ENCODE data around the gene RANBP17.
"Not testable (repeated sequence)": the region's sequence is repeated elsewhere in the genome, so short reads cannot be mapped to it uniquely, and the experiment has no call there.

RANBP17 gene

DNA sequence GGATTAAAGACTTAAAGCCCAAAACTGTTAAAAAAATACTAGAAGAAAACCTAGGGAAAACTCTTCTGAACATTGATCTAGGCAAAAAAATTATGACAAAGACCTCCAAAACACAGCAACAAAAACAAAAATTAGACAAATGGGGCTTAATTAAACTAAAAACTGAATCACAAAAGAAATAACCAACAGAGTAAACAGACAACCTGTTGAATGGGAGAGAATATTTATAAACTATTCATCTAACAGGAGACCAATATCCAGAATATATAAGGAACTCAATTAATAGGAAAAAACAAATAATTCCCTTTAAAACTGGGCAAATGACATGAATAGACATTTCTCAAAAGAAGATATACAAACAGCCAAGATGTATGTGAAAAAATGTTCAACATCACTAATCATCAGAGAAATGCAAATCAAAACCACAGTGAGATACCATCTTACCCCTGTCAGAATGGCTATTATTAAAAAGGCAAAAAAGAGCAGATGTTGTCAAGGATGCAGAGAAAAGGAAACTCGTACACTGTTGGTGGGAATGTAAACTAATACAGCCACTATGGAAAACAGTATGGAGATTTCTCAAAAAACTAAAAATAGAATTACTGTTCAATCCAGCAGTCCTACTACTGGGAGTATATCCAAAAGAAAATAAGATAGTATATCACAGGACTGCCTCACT, 397.1 kb downstream of the RANBP17 start:
- no peak for DNase-seq

DNA sequence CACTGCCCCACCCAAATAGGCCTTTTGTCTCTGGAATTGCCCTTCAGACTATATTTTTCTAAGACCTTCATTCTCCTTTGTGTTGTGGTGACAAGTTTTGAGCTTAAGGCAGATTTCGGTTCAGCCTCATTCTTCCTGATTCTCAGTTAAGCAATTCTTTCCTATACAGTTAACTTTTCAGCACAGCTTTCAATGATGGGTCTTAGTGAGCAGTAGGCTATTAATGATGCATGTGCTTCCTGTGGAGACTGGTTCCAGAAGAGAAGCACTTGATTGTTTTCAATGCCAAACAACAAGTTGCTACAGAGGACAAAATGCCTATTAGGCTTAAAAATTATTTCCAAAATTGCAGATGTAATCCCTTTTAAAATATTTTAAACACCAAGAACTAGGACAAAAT, 399.5 kb downstream of the RANBP17 start:
- DNase-seq = peak in 1 of 3 experiments; percentile 4

DNA sequence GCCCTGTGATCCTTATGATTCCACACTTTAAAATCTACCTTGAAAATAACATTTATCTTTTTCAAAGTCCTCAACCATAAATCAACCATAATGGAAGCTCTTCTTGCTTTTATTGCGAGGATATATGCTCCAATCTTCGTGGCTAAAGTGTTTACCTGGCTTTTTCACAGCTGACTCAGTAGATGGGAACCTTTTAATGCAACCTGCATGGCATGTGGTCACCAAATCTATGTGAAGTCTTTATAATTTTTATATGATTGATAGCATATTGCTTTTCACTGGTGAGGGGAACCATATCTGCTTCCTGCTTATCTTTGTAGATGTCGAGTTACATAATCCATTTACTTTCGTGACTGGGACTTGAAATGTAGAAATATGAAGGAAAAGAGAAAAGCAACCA, 400.1 kb downstream of the RANBP17 start:
- peak in 2 of 3 experiments; percentile 4 to 62 for DNase-seq

DNA sequence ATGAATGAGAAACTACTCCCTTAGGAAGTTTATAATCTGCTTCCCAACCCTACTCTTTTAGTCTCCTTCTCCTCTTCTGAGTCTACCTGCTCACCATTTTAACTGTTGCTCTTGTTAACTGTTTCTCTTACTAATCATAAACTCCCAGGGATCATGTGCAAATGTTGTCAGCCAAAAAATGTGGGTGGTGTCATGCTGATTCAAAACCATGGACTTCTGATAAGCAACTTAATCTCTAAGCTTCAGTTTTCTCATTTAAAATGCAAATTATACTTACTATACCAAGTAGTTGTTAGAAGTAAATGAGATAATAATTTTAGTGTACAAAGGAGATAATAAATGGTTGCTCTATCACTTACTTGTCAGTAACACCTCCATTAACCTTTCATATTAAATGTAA, 401.4 kb downstream of the RANBP17 start:
- no peak for DNase-seq

DNA sequence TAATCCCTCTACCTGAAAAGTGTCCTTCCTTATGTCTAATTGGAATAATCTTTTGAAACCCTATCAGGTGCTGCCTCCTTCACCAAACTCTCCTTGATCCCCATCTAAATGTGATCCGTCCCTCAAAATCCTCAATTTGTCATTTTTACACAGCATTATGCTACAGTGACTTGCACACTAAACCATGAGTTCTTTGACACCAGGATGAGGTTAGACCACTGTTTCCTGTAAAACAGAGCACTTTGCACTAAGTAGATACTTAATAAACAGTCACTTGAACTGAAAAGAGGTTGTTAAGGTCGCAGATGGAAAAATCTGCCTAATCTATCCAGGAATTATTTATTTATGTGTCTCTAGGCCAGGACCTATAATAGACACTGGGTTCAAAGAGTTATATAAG, 403.0 kb downstream of the RANBP17 start:
- no peak for DNase-seq

DNA sequence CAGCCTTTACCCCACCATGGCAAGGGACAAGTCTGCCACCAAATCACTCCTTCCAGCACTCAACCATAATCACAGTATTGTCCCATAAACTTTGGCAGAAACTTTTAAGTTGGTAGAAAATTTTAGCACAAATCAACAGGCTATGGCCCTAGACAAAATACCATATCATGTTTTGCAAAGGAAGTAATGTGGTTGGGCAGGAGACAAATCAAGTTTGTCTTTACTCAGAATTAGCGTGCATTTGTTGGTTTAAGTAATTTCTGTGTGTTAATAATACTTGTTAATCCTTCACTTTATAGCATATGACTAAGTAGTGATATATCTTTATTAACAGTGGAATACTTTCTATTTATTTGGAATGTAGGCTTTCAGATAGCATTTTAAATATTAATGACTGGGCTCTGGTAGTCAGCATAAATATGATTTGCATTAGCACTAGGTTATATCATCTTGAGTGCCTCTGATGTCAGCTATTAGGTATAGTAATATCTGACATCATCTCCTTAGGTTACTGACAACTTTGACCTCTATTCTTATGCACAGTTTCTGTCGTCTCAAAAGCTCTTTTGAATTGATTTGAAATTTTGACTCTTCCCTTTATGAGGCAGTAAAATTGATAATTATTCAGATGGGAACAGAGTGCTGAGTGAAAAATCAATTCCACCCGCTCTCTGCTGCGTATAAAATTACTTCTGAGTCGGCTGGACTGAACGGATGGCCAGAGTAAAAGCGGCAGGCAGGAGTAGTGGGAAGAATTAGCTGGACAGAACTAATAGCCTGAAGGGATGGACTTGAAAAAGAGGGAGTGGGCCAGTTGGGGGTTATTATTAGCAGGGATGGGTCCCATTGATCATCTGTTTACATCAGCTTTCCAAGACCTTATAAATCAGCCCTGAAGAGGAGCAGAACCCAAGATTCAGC, 407.1 kb downstream of the RANBP17 start:
- no peak for DNase-seq

DNA sequence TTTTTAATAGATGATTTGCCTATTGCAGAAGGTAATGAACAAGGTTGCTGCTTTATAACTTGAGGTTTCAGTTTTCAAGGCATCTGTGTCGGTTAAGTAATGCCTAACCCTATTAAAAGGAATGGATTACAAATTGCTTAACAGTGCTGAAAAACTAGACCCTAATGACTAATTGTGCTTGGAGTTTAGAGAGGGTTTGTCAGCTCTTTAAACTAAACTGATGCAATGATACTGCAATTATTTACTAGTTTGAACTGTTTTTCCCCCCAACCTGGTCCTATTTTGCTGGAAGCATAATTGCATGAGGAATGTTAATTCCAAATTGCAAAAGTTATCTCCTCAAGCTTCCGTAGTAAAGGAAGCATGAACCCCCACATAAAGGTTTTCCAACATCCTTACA, 407.9 kb downstream of the RANBP17 start:
- no peak for DNase-seq

DNA sequence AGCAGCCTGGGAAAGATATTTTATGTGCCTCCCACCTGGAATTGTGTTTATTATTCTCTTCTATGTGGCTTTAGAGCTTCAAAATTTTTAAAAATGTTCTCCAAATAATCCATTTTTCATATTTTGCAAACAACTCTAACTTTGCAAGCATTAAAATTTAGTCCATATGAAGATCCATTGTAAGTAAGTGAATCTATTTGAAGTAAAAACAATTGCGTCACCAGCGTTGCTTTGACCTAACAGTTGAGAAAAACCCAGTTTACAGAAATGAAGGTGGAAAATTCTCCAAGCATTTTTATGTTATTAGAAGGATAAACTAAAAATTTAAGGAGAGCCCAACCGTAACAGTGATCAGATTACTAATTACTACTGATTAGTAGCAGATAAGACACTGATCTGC, 408.3 kb downstream of the RANBP17 start:
- DNase-seq = no peak

DNA sequence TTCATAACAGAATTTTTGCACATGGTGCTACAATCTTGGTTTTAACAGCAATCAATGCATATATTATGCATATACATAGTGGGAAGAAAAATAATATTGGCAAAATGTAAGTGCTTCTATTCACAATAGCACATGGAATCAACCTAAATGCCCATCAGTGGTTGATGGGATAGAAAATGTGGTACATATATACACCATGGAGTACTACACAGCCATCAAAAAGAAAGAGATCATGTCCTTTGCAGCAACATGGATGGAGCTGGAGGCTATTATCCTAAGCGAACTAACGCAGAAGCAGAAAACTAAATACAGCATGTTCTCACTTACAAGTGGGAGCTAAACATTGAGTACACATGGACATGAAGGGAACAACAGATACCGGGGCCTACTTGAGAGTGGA, 410.0 kb downstream of the RANBP17 start:
- no peak for DNase-seq

DNA sequence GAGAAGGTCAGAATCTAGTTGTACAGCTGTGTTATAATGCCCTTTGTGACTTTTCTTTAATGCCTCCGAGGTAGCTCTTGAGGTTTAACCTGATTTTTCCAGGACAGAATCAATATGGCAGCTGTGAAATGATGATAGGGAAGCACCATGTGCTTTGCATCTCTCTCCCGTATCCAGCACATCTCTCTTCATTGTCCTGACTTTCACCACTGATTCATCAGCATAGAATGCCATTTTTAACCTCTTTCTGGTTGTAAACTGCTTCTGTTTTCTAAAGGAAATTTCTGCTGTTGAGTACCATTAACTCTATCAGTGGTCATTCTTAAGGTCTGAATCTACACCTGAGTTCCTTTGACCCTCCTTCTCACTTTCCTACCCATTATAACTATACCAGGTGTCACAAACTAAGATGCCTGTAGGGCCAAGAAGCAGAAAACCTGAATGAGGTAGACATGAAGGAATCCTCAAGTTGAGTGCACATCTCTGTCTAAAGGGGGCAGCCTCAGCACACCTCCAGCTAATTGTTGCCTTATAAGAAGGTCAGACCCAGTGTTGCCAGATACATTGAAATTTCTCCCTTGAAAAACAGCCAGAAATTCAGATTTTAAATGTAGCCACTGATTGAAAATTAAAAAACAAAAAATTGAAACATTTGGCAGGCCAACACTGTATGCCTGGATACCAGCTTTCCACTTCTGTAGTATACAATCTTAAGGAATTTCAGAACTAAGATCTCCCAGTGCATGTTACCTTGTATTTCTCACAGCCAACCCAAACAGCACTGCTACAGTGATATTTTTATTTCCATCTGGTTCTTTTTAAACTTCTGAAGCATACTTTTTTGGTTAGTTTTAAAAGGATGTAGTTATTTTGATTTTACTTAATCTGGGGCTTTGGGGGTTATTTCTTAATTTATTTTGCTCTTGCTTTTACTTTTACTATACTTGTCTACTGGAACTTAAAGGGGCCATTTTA, 411.5 kb downstream of the RANBP17 start:
- no peak for DNase-seq

DNA sequence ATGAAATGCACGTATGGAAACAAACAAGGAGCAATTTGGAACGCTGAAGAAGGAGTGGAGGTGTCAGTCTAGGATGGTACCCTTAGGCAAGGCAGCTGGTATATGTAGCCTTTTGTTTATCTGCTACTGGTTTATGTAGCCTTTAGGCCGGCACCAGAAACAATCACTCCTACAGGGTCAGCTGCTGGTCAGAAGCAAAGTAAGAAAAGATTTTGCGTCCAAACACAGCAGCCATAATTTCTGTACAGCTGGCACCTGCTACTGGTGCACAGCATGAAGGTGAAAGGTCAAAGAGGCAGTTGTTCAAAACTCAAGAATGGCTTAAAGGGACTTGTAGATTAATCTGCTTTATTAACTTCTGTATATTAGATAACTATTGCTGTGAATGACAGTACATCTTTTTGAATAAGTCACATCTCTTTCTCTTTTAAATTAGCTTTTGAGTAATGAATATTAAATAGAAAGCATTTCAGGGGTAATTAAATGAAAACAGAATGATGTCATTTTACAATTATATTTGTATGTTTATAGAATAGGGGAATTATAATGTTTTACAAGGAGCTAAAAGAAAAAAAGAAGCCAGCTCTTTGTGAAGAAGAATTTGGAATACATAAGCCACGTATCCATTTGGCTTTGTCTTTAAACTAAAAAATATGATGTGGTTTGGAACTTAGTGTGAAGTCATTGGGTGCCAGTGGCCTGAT, 414.2 kb downstream of the RANBP17 start:
- peak in 2 of 3 experiments; percentile 31 to 82 for DNase-seq

DNA sequence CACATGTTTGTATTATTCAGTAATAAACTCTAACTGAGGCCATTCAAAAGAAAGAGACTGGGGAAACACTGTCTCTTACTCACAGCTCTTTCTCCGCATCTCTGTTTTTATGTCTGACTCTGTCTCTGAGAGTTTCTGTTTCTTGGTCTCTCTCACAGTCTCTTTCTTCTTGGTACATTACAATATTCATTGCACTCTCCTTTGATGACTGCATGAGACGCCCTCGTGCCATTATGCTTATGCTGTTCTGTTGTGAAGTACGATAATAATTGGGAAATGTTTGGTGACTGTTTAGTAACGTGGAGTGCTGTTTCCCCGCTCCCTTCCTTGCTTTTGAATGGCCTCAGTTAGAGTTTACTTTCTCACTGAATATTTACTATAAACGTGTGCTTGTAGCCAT, 421.9 kb downstream of the RANBP17 start:
- no peak for DNase-seq

DNA sequence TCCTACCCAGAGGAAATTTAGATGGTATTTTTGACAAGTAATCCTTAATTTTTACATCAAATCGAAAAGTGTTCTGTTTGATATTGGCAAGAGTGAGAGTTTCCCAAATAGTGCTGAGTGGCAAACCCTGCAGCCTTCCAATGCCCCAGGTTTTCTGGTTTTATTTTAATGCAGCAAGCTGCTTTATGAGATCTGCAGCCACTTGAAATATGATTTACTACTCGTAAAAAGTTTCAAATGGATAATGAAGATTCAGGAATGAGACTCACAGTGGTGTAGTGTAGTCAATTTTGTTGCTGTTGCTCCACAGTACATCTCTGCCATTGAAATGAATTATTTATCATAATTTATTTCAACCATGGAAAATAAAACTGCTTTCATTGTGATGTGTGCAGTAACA, 423.6 kb downstream of the RANBP17 start:
- DNase-seq = no peak

DNA sequence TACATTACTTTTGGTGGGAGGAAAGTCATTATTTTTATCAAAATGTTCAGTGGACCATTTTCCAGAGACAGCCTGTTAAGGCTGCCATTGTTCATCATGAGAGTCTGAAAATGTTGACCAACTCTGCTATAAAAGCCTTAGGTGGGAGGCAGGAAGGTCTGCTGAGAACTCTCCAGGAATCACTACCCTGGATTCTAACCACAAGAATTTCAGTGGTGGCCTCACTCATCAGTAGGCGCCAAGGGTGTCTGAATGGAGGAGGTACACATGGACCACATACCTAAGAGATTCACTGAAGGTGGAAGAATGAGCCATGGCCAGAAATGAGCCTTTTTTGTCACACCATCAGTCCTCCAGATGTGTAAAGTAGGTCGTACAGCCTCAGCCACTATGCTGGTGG, 426.2 kb downstream of the RANBP17 start:
- DNase-seq = no peak

DNA sequence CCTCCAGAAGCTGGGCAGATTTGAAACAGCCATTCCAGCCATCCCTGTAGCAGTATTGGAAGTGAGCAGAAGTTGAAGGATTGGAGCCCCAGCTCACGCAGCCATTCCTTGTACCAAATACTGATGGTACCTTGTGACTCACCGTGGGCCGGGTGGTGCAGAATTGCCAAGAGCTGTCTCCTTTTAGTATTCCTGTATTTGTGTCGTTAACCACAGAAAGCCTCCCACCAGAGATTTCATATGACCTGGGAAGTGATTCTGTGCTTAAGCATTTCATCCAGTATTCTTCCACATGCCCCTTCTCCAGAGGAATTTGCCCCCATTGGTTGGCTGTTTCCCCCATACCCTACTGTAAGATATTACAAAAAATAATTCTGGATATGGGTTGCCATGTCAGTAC, 429.6 kb downstream of the RANBP17 start:
- DNase-seq = no peak

DNA sequence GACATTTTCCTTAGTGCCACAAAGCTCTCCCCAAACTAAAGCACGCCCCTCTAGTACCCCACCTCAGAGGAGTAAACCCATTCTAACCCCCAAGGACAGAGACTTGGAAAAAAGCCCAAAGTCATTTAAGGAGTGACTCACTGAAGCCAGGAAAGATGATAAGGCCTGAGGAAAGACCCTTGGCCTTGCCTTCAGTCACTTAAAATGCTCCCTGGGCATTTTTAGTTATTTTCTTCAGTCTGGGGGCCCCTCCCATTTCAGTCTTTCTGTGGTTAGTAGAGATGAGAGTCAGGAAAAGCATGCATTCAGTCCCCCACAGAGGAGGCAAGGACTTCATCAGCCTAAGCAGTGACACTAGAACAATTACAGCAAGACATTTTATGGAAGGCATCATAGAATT, 433.5 kb downstream of the RANBP17 start:
- DNase-seq = no peak

DNA sequence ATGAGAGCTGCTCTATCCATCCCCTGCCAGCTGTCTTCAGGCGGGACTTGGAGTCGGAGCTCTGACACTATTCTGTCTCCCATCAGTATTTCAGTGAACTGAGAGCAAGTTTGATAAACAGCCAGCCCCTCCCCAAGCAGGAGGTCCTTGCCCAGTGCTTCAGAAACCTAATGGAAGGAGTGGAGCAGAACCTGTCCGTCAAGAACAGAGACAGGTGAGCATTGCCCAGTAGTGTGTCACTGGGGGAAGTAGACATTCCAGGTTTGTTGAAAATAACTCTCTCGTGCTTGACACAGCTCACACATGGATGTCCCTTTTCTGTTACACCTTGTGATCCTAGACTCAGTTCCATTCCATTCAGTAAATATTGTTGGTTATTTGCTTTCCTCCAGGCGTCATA, 434.0 kb downstream of the RANBP17 start:
- no peak for DNase-seq

DNA sequence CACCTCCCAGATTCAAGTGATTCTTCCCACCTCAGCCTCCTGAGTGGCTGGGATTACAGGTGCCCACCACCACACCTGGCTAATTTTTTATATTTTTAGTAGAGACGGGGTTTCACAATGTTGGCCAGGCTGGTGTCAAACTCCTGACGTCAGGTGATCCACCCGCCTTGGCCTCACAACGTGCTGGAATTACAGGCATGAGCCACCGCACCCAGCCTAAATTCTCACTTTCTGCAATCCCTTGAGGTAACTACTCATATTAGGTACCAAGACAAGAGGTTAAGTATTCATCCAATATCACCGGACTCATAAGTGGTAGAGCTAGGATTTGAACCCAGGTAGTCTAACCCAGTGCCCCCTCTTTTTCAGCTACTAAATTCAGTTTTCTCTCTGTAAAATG, 436.1 kb downstream of the RANBP17 start:
- not testable (repeated sequence) for DNase-seq

DNA sequence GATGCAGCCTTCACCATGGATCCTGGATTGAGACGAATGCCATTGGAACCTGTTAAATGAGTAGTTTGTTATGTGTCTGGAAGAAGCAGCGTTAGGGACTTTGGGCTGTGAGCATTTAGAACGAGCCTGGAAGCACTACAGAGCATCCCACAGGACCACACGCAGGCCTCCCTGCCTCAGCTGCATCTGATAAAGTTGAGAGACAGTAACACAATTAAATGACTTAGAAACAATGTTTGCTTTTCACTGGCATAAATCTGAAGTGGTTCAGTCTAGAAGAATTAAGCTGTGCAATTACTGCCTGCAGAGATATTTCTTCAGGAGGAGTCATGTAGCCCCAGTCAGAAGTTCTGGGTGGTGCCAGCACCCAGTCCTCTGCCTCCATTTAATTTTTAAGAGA, 437.4 kb downstream of the RANBP17 start:
- DNase-seq = peak in 1 of 3 experiments; percentile 28

DNA sequence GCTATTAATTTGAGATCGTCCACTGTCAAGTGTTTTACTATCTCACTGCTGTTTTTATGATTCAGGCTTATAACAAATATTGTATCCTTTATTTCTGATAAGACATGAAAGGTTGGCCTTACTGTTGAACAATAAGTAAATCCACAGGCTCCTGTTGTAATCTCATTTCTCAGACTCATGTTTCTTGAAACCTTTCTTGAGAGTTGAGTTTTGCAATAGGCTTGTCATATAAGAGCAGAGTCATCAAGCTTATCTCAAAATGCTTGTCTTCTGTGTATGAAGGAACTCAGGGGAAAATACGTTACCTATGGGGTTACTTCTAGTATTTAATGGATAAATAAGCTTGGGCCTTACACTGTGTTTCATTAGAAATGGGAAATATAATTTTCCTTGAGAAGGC, 438.0 kb downstream of the RANBP17 start:
- DNase-seq = no peak

DNA sequence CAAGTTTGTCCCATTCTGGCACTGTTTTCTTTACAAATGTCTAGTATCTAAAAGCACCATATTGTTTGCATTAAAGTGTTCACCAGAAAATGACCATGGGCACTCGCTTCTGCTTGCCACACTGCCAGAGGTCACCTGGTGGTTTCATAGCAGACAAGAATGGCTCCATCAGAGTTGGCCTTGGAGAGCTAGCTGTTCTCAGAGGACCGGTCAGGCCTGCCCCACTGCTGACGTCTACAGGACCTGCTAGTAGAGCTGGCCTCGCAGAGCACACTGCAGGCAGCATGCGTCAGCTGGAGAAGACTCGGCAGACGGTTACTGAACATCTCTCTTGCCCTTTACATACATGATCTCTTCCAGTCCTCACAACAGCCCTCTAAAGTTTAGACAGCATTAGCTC, 438.5 kb downstream of the RANBP17 start:
- DNase-seq = no peak

DNA sequence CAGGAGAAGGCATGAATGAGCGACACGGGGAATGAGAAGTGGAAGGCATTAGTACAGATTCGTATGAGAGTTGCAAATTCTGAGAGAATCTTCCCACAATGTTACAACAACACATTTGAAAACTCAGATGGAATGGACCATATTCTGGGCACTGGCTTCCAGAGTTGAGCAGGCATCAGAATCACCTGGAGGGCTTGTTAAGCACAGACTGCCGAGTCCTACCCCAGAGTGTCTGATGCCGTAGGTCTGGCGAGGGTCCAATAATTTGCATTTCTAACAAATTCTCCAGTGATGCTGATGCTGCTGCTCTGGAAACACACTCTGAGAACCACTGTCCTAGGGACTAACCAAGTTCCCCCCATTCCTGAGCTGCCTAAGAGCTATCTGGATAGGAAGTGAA, 444.3 kb downstream of the RANBP17 start:
- DNase-seq = peak in 1 of 3 experiments; percentile 1

Data from NCI-H1417 (cell line).